ENCODE measurements around the gene AIM2. TPM values are rescaled to one million over a fixed set of nuclear protein-coding genes. Genes with fewer than 3 reads are reported as not detected.
"Not testable (repeated sequence)": the region's sequence is repeated elsewhere in the genome, so short reads cannot be mapped to it uniquely, and the experiment has no call there.

Gene AIM2
- total RNA-seq, 5 donors from 2014 or later (not counting 1 experiment from before 2014, with no cell fraction given) = 2.1 to 7.1 (median 2.7) TPM

DNA sequence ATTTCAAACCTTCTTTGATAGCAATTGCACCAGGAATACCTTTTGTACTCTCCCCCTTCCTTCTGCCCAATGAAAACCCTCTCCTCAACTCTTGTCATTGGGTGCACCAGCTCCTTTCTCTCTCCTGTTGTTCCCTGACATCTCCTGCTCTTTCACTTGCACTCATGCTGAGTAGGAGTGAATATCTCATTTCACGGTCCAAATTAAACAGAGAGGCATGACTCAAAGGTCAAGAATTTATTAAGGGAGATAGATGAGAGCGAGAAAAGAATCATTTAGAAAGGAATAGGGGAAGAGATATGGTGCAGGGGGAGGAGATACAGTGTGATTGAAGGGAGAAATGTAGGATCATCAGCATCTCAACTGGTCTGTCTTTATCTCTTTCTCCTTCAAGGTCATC is 22.1 kb downstream of the AIM2 start:
- peaks cover 30 to 58% (median 44%) of the 10 kb centered on the region in 3 donors for H3K4me1 Mint-ChIP-seq
- H3K27me3 Mint-ChIP-seq = no peaks in the 10 kb centered on the region
- peaks cover 68% of the 10 kb centered on the region for H3K36me3 Mint-ChIP-seq
- Histone ChIP-seq H3K4me1 (ENCODE audit: control insufficient read depth in 1 of 2, extremely low read depth in 1 of 2, insufficient read depth in 2 of 2, low read length in 2 of 2) (peaks cover 3 to 7% of the 10 kb centered on the region in 2 experiments), H3K27me3 (replicated peaks in 1 of 2; ENCODE audit: control insufficient read depth in 2 of 2, extremely low read depth in 1 of 2, insufficient read depth in 2 of 2, low read length in 1 of 2) (no peaks in the 10 kb centered on the region), H3K9me3 (no peaks in the 10 kb centered on the region), H3K4me3 (ENCODE audit: control insufficient read depth in 1 of 2, extremely low read depth in 1 of 2, low read length in 1 of 2) (no peak overlapping the region), H3K27ac (ENCODE audit: low read length) (no peak overlapping the region), H3K36me3 (ENCODE audit: control insufficient read depth in 2 of 2, extremely low read depth in 1 of 2, insufficient read depth in 1 of 2, low read length in 1 of 2) (peaks cover 0 to 71% of the 10 kb centered on the region in 2 donors)
- H3K4me3 Mint-ChIP-seq = no peak overlapping the region
- ChIA-PET POLR2A (no interaction called here), CTCF (interaction anchor here in 1 of 2 donors (1.2 kb wide), 1 partner anchor 22 kb away, joined by 3 read pairs; the partner anchor contains the start of gene AIM2)
- 70% methylated on average over 2 of the region's 2 CpGs for WGBS (ENCODE audit: insufficient coverage)
- no peaks in the 10 kb centered on the region for H3K9me3 Mint-ChIP-seq
- peak overlapping the region; percentile 53 to 58 for H3K27ac Mint-ChIP-seq
- DNase-seq = no peak
- ATAC-seq (replicated peaks in 1 of 4) = no peak

GRCh38 chr1:159051436-159051835 is 25.1 kb downstream of the AIM2 start:
- no peak overlapping the region for H3K27ac ChIP-seq (ENCODE audit: low read length)
- Mint-ChIP-seq H3K27ac (peak overlapping the region; percentile 3 to 60), H3K9me3 (no peaks in the 10 kb centered on the region), H3K36me3 (peaks cover 74% of the 10 kb centered on the region), H3K4me1 (peaks cover 34 to 59% (median 52%) of the 10 kb centered on the region in 3 donors), H3K4me3 (no peak overlapping the region), H3K27me3 (no peaks in the 10 kb centered on the region)
- ChIA-PET CTCF (no interaction called here), POLR2A (no interaction called here)
- H3K4me1 ChIP-seq (ENCODE audit: control insufficient read depth in 1 of 2, extremely low read depth in 1 of 2, insufficient read depth in 2 of 2, low read length in 2 of 2) = peaks cover 4 to 10% of the 10 kb centered on the region in 2 experiments
- H3K9me3 ChIP-seq = no peaks in the 10 kb centered on the region
- H3K27me3 ChIP-seq (replicated peaks in 1 of 2; ENCODE audit: control insufficient read depth in 2 of 2, extremely low read depth in 1 of 2, insufficient read depth in 2 of 2, low read length in 1 of 2) = no peaks in the 10 kb centered on the region
- ATAC-seq (replicated peaks in 1 of 4) (no peak), DNase-seq (no peak)
- 100% methylated on average over 2 of the region's 2 CpGs for WGBS (ENCODE audit: insufficient coverage)
- H3K4me3 ChIP-seq (ENCODE audit: control insufficient read depth in 1 of 2, extremely low read depth in 1 of 2, low read length in 1 of 2) = no peak overlapping the region
- H3K36me3 ChIP-seq (ENCODE audit: control insufficient read depth in 2 of 2, extremely low read depth in 1 of 2, insufficient read depth in 1 of 2, low read length in 1 of 2) = peaks cover 3 to 80% of the 10 kb centered on the region in 2 donors

DNA sequence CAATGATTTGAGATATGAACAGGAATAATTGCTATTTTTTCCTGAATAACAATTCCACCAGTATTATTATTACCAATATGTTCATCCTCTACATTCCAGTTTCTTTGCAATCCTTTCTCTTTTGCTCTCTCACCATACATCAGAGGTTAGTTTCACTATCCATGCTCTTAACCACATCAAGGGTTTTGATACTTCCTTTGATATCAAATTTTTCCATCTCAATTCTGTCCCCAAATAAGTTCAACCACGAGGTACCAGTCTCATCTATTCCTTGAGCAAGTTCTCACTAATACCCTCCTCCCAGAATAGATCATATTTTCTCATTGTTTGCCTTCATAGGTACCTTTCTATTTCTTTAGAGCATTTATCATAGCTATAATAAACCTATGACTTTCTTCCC is 30.1 kb downstream of the AIM2 start:
- Histone ChIP-seq H3K27ac (ENCODE audit: low read length) (peak overlapping the region; percentile 14), H3K36me3 (ENCODE audit: control insufficient read depth in 2 of 2, extremely low read depth in 1 of 2, insufficient read depth in 1 of 2, low read length in 1 of 2) (peaks cover 6 to 61% of the 10 kb centered on the region in 2 donors)
- H3K9me3 ChIP-seq; H3K27me3 Mint-ChIP-seq; H3K4me3 ChIP-seq (ENCODE audit: control insufficient read depth in 1 of 2, extremely low read depth in 1 of 2, low read length in 1 of 2); POLR2A ChIA-PET; H3K27me3 ChIP-seq (replicated peaks in 1 of 2; ENCODE audit: control insufficient read depth in 2 of 2, extremely low read depth in 1 of 2, insufficient read depth in 2 of 2, low read length in 1 of 2); H3K9me3 Mint-ChIP-seq; H3K4me1 ChIP-seq (ENCODE audit: control insufficient read depth in 1 of 2, extremely low read depth in 1 of 2, insufficient read depth in 2 of 2, low read length in 2 of 2); H3K4me3 Mint-ChIP-seq: not testable (repeated sequence)
- ATAC-seq (replicated peaks in 1 of 4) (peak in 2 of 4 experiments; percentile 27 to 57), DNase-seq (peak in 1 of 35 experiments; percentile 48)
- Mint-ChIP-seq H3K4me1 (peaks cover 51 to 59% (median 52%) of the 10 kb centered on the region in 3 donors), H3K36me3 (peaks cover 56% of the 10 kb centered on the region), H3K27ac (peak overlapping the region; percentile 71 to 75)
- WGBS (ENCODE audit: insufficient coverage) = no CpG with 5 or more reads among the region's 1 CpG
- CTCF ChIA-PET = interaction anchor here in 1 of 2 donors (0.9 kb wide), 1 partner anchor 24 kb away, joined by 3 read pairs; no protein-coding TSS in a partner anchor

DNA sequence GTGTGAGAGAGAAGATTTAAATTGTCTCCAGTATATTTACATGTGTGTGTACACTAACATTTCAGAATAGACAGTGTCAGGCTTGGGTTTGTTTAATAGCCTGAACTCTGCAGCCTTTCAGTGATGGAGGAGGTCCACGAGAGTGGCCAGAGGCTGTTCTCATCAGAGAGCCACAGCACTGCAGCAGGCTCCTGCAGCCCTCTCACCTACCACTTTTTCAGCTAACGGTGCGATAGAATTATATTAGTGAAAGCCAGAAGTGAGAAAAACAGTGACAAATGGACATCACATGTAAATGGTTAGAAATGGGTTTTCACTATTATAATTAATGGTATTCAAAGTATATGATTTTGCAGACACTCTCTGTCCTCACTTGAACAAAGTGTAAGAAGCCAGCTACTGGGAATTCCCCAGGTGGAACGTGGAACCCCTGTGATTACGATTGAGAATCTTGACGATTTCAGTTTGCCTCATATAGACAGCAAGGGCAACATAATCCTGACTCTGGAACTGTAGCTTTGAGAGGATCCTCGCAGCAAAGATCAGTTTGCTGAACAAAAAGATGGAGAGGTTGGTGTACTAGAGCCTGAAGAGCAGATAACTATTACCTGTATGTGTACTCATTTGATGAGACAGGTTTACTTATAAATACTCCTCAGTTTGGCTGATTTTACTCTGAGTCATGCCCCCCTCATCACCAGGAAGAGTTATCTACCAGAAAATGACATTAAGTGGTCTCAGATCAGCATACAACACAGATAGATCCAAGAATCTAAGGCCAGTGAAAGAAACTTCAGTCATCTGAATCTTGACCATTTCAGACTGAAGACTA is 35.5 kb downstream of the AIM2 start:
- peaks cover 3 to 74% of the 10 kb centered on the region in 2 donors for H3K36me3 ChIP-seq (ENCODE audit: control insufficient read depth in 2 of 2, extremely low read depth in 1 of 2, insufficient read depth in 1 of 2, low read length in 1 of 2)
- Mint-ChIP-seq H3K36me3 (peaks cover 67% of the 10 kb centered on the region), H3K4me1 (peaks cover 39 to 66% (median 61%) of the 10 kb centered on the region in 3 donors), H3K27ac (peak overlapping the region; percentile 3 to 57), H3K27me3 (no peaks in the 10 kb centered on the region), H3K9me3 (no peaks in the 10 kb centered on the region), H3K4me3 (no peak overlapping the region)
- H3K9me3 ChIP-seq = no peaks in the 10 kb centered on the region
- no peak for ATAC-seq (replicated peaks in 1 of 4)
- H3K27me3 ChIP-seq (replicated peaks in 1 of 2; ENCODE audit: control insufficient read depth in 2 of 2, extremely low read depth in 1 of 2, insufficient read depth in 2 of 2, low read length in 1 of 2) = no peaks in the 10 kb centered on the region
- H3K27ac ChIP-seq (ENCODE audit: low read length) = peak overlapping the region; percentile 13
- peak in 1 of 35 experiments; percentile 26 for DNase-seq
- ChIA-PET POLR2A (no interaction called here), CTCF (interaction anchor here in 1 of 2 donors (0.8 to 1.9 kb wide), 4 partner anchors 27 to 31 kb away, joined by 3 to 5 read pairs (median 4); no protein-coding TSS in a partner anchor)
- 43% methylated on average over 3 of the region's 7 CpGs for WGBS (ENCODE audit: insufficient coverage)
- no peak overlapping the region for H3K4me3 ChIP-seq (ENCODE audit: control insufficient read depth in 1 of 2, extremely low read depth in 1 of 2, low read length in 1 of 2)
- peaks cover 0 to under 1% of the 10 kb centered on the region in 2 experiments for H3K4me1 ChIP-seq (ENCODE audit: control insufficient read depth in 1 of 2, extremely low read depth in 1 of 2, insufficient read depth in 2 of 2, low read length in 2 of 2)

- Mint-ChIP-seq H3K9me3 (no peaks in the 10 kb centered on the region), H3K4me1 (peaks cover 30 to 61% (median 60%) of the 10 kb centered on the region in 3 donors), H3K27me3 (no peaks in the 10 kb centered on the region), H3K36me3 (peaks cover 73% of the 10 kb centered on the region), H3K4me3 (no peak overlapping the region), H3K27ac (peak overlapping the region in 1 of 2 donors; percentile 2)
- no peaks in the 10 kb centered on the region for H3K9me3 ChIP-seq
- no peak for ATAC-seq (replicated peaks in 1 of 4)
- no peaks in the 10 kb centered on the region for H3K27me3 ChIP-seq (replicated peaks in 1 of 2; ENCODE audit: control insufficient read depth in 2 of 2, extremely low read depth in 1 of 2, insufficient read depth in 2 of 2, low read length in 1 of 2)
- WGBS (ENCODE audit: insufficient coverage) = no CpG with 5 or more reads among the region's 1 CpG
- CTCF ChIA-PET = interaction anchor here in 1 of 2 donors (1.0 to 1.9 kb wide), 2 partner anchors 28 to 31 kb away, joined by 3 to 4 read pairs; no protein-coding TSS in a partner anchor
- H3K27ac ChIP-seq (ENCODE audit: low read length) = no peak overlapping the region
- DNase-seq = no peak
- POLR2A ChIA-PET = interaction anchor here in 1 of 2 donors (0.6 kb wide), 1 partner anchor 9 kb away, joined by 3 read pairs; no protein-coding TSS in a partner anchor
- H3K4me3 ChIP-seq (ENCODE audit: control insufficient read depth in 1 of 2, extremely low read depth in 1 of 2, low read length in 1 of 2) = no peak overlapping the region
- H3K36me3 ChIP-seq (ENCODE audit: control insufficient read depth in 2 of 2, extremely low read depth in 1 of 2, insufficient read depth in 1 of 2, low read length in 1 of 2) = peaks cover 3 to 78% of the 10 kb centered on the region in 2 donors
- no peaks in the 10 kb centered on the region for H3K4me1 ChIP-seq (ENCODE audit: control insufficient read depth in 1 of 2, extremely low read depth in 1 of 2, insufficient read depth in 2 of 2, low read length in 2 of 2)
These were observed 36.4 kb downstream of the AIM2 start for GRCh38 chr1:159040206-159040605.

DNA sequence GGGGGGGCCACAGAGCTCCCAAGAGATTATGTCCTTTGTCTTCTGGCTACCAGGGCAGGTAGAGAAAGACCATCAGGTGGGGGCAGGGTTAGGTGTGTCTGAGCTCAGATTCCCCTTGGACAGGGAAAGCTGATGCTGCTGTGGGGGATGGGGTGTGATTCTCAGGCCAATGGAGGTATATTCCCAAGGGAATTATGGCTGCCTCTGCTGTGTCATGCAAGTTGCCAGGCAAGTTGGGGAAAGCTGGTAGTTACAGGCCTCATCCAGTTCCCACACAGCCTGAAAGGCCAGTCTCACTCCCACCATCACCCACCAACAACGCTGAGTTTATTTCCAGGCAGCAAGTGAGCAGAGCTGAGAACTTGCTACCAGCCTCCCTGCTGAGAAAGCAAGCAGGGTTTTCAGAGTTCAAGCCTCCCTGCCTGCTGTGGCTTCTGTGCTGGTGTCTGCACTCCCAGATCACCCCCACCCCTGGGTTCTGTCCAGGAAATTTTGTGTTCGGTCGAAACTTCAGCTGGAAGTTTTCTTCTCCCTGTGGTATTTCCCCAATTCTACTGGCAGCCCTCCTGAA is 45.6 kb downstream of the AIM2 start:
- peaks cover 5 to 78% of the 10 kb centered on the region in 2 donors for H3K36me3 ChIP-seq (ENCODE audit: control insufficient read depth in 2 of 2, extremely low read depth in 1 of 2, insufficient read depth in 1 of 2, low read length in 1 of 2)
- no peaks in the 10 kb centered on the region for H3K9me3 ChIP-seq
- H3K4me3 Mint-ChIP-seq = peak overlapping the region in 1 of 3 donors; percentile 29
- H3K4me3 ChIP-seq (ENCODE audit: control insufficient read depth in 1 of 2, extremely low read depth in 1 of 2, low read length in 1 of 2) = no peak overlapping the region
- peaks cover 0 to 14% of the 10 kb centered on the region in 2 experiments for H3K4me1 ChIP-seq (ENCODE audit: control insufficient read depth in 1 of 2, extremely low read depth in 1 of 2, insufficient read depth in 2 of 2, low read length in 2 of 2)
- H3K27ac ChIP-seq (ENCODE audit: low read length) = no peak overlapping the region
- H3K4me1 Mint-ChIP-seq = peaks cover 60 to 80% (median 73%) of the 10 kb centered on the region in 3 donors
- CTCF ChIA-PET = no interaction called here
- 70% methylated on average over 1 of the region's 3 CpGs for WGBS (ENCODE audit: insufficient coverage)
- POLR2A ChIA-PET = interaction anchor here in 1 of 2 donors (0.6 kb wide), 1 partner anchor 9 kb away, joined by 3 read pairs; no protein-coding TSS in a partner anchor
- peaks cover 0 to 11% (median 3%) of the 10 kb centered on the region in 3 donors for H3K9me3 Mint-ChIP-seq
- DNase-seq (no peak), ATAC-seq (replicated peaks in 1 of 4) (no peak)
- H3K36me3 Mint-ChIP-seq = peaks cover 90% of the 10 kb centered on the region
- no peaks in the 10 kb centered on the region for H3K27me3 ChIP-seq (replicated peaks in 1 of 2; ENCODE audit: control insufficient read depth in 2 of 2, extremely low read depth in 1 of 2, insufficient read depth in 2 of 2, low read length in 1 of 2)
- no peak overlapping the region for H3K27ac Mint-ChIP-seq
- H3K27me3 Mint-ChIP-seq = no peaks in the 10 kb centered on the region

All from T-cell (primary cell).